Panc1 (cell line): Measurements from ENCODE around the gene STAP2.

Experiments used
- CTCF ChIP-seq: fragments of 450-650 bp; IDR thresholded peaks from 2 replicates; pipeline ENCODE4 v1.5.1; 2017; ENCODE audit warnings: mild to moderate bottlenecking
- POLR2AphosphoS5 ChIP-seq: IDR thresholded peaks from 2 replicates; pipeline ENCODE4 v1.6.1; 2012; ENCODE audit warnings: mild to moderate bottlenecking, low read depth, low read length, moderate library complexity
- REST ChIP-seq, 2 experiments: IDR thresholded peaks; 2 replicates each; pipeline ENCODE4 v1.6.1; 2011 to 2012; ENCODE audit warnings: low read depth in 2 of 2, control low read depth in 1 of 2, low read length in 1 of 2, mild to moderate bottlenecking in 1 of 2, moderate library complexity in 1 of 2; ENCODE audit not compliant: insufficient read depth in 1 of 2
- SIN3A ChIP-seq: IDR thresholded peaks from 2 replicates; pipeline ENCODE4 v1.6.1; 2012; ENCODE audit warnings: low read depth, mild to moderate bottlenecking, low read length, moderate library complexity, borderline replicate concordance; ENCODE audit not compliant: insufficient read depth

GRCh38 chr19:4372165-4373012 is 33.8 kb upstream of the STAP2 start:
- TF ChIP-seq SIN3A (no peak), CTCF (no peak), REST (IDR thresholded peaks at IDR 0.05; ENCODE audit: insufficient read depth in 1 of 2, low read depth in 2 of 2, low read length in 1 of 2) (no peak), POLR2AphosphoS5 (no peak)
